Endothelial cell of umbilical vein (primary cell): ENCODE data around the gene STRN3. TPM values are rescaled to one million over a fixed set of nuclear protein-coding genes. Genes with fewer than 3 reads are reported as not detected.

Experiments
- BruUV-seq: library from RNA; stranded (reverse); fragments of 400-500 nt; replicated peaks from 2 replicates; lab custom pipeline; 2021; lab: Mats Ljungman, UMichigan
- CTCF ChIA-PET: fragments of 300-600, 350-600 bp; sonication (Branson Sonifier 250); formaldehyde crosslinking; loops from one replicate; lab custom pipeline; 2021; ENCODE audit warnings: antibody characterized with exemption, inconsistent platforms; lab: Charles Lee
- POLR2A ChIA-PET: fragments of 300-600, 350-600 bp; sonication (Branson Sonifier 250); formaldehyde crosslinking; loops from one replicate; lab custom pipeline; 2021; ENCODE audit warnings: antibody characterized with exemption, inconsistent platforms; lab: Charles Lee
- DNase-seq: peaks from one replicate; pipeline ENCODE4 v3.0.0-alpha.2; 2011; ENCODE audit warnings: low read depth, low spot score
- FAIRE-seq: peaks from 2 replicates; lab custom pipeline; 2011; peaks lifted over from hg19 to GRCh38; lab: Jason Lieb, UNC
- H2AFZ ChIP-seq: 2 replicates; pipeline ENCODE4 v1.6.0; 2012; ENCODE audit warnings: low read depth, low read length, control low read depth, inconsistent platforms
- H3K27ac ChIP-seq: 2 replicates; pipeline ENCODE4 v1.5.1; 2011; ENCODE audit warnings: low read depth, mild to moderate bottlenecking, control low read depth, low read length, moderate library complexity; ENCODE audit not compliant: insufficient read depth
- H3K27me3 ChIP-seq, 2 experiments: 2 replicates each; pipeline versions ENCODE4 v1.6.0 to v1.6.1; 2011; ENCODE audit warnings: low read length in 2 of 2, mixed read lengths in 1 of 2; ENCODE audit not compliant: control insufficient read depth in 2 of 2, insufficient read depth in 2 of 2
- H3K36me3 ChIP-seq, 2 experiments: 2 replicates in 1 of 2; 3 replicates in 1 of 2; pipeline ENCODE4 v1.5.1; 2011; ENCODE audit warnings: low read length in 2 of 2, mild to moderate bottlenecking in 1 of 2, moderate library complexity in 1 of 2; ENCODE audit not compliant: control insufficient read depth in 2 of 2, insufficient read depth in 2 of 2; ENCODE audit errors: extremely low read depth in 1 of 2
- H3K4me1 ChIP-seq: 3 replicates; pipeline ENCODE4 v1.5.1; 2011; ENCODE audit warnings: mild to moderate bottlenecking, low read length; ENCODE audit not compliant: control insufficient read depth, insufficient read depth; ENCODE audit errors: extremely low read depth
- H3K4me2 ChIP-seq: 2 replicates; pipeline ENCODE4 v1.6.1; 2011; ENCODE audit warnings: low read length, control low read depth, mixed read lengths; ENCODE audit not compliant: insufficient read depth
- H3K4me3 ChIP-seq, 3 experiments: fragments of 200-600 bp in 1 of 3; sonication (generic), shearing (Covaris generic) in 1 of 3; replicated peaks in 1 of 3; 2 replicates each; pipeline ENCODE4 v1.5.1; 2011 to 2016; ENCODE audit warnings: control low read depth in 3 of 3, low read length in 3 of 3, mild to moderate bottlenecking in 2 of 3, inconsistent platforms in 1 of 3, low read depth in 1 of 3, moderate library complexity in 1 of 3; ENCODE audit not compliant: insufficient read depth in 1 of 3
- H3K79me2 ChIP-seq: 2 replicates; pipeline ENCODE4 v1.6.0; 2012; ENCODE audit warnings: low read length, inconsistent platforms; ENCODE audit not compliant: control insufficient read depth, insufficient read depth
- H3K9ac ChIP-seq: replicated peaks from 2 replicates; pipeline ENCODE3; 2011; ENCODE audit warnings: low read length, control low read depth; ENCODE audit not compliant: insufficient read depth; ENCODE audit errors: extremely low read depth
- H3K9me1 ChIP-seq: replicated peaks from 3 replicates; pipeline ENCODE4 v1.6.0; 2011; ENCODE audit warnings: mild to moderate bottlenecking, low read length; ENCODE audit not compliant: control insufficient read depth, insufficient read depth; ENCODE audit errors: extremely low read depth
- H3K9me3 ChIP-seq: replicated peaks from 2 replicates; pipeline ENCODE4 v1.5.1; 2012; ENCODE audit warnings: low read length, inconsistent platforms; ENCODE audit not compliant: control insufficient read depth, insufficient read depth
- H4K20me1 ChIP-seq: replicated peaks from 2 replicates; pipeline ENCODE3; 2011; ENCODE audit warnings: mild to moderate bottlenecking, low read length; ENCODE audit not compliant: control insufficient read depth, insufficient read depth; ENCODE audit errors: extremely low read depth
- CTCF ChIP-seq, 2 donors: IDR thresholded peaks; 1 replicate in 1 of 2; 2 replicates in 1 of 2; pipeline ENCODE4 v1.5.1; 2011; ENCODE audit warnings: low read length in 2 of 2, mild to moderate bottlenecking in 2 of 2, moderate library complexity in 2 of 2, control low read depth in 1 of 2, inconsistent platforms in 1 of 2, low read depth in 1 of 2; ENCODE audit not compliant: insufficient read depth in 1 of 2; ENCODE audit errors: extremely low read depth in 1 of 2
- EZH2 ChIP-seq: IDR thresholded peaks from 2 replicates; pipeline ENCODE4 v1.6.1; 2012; ENCODE audit warnings: borderline replicate concordance, low read depth, mild to moderate bottlenecking, moderate library complexity, low read length, inconsistent platforms; ENCODE audit not compliant: severe bottlenecking
- FOS ChIP-seq: IDR thresholded peaks from 2 replicates; pipeline ENCODE4 v1.6.1; 2011; ENCODE audit warnings: mild to moderate bottlenecking, low read length, moderate library complexity, borderline replicate concordance; ENCODE audit not compliant: insufficient read depth
- GATA2 ChIP-seq: IDR thresholded peaks from 2 replicates; pipeline ENCODE4 v1.7.0; 2011; ENCODE audit warnings: low read depth, mild to moderate bottlenecking, moderate library complexity, mixed read lengths, low read length; ENCODE audit not compliant: insufficient read length, insufficient read depth
- JUN ChIP-seq: IDR thresholded peaks from 2 replicates; pipeline ENCODE4 v1.6.1; 2011; ENCODE audit warnings: borderline replicate concordance, low read depth; ENCODE audit not compliant: insufficient read length, insufficient read depth
- MAX ChIP-seq: IDR thresholded peaks from 2 replicates; pipeline ENCODE4 v1.6.1; 2011; ENCODE audit not compliant: insufficient read depth, insufficient read length
- MYC ChIP-seq: IDR thresholded peaks from one replicate; pipeline ENCODE4 v1.6.1; 2011; ENCODE audit warnings: mild to moderate bottlenecking, low read depth, low read length
- POLR2A ChIP-seq: IDR thresholded peaks from 2 replicates; pipeline ENCODE4 v1.6.1; 2012; ENCODE audit warnings: low read depth, mild to moderate bottlenecking, control low read depth, low read length
- POLR2AphosphoS5 ChIP-seq: IDR thresholded peaks from 2 replicates; pipeline ENCODE4 v1.6.1; 2012; ENCODE audit warnings: low read depth, mild to moderate bottlenecking, control low read depth, low read length, moderate library complexity; ENCODE audit not compliant: insufficient read depth
- dilution Hi-C: fragments of 300-500 bp; cut with MboI; formaldehyde crosslinking; loops from one replicate; pipeline ENCODE4 v1.15.0; 2019; ENCODE audit warnings: low sequenced_read_pairs; ENCODE audit not compliant: extremely low pct_ligation_motif_present
- intact Hi-C: fragments of 100-400 bp; cut with micrococcal nuclease; formaldehyde crosslinking; loops from one replicate; pipeline ENCODE4 v1.10.0; 2022
- polyA plus RNA-seq, 4 experiments: library from polyadenylated mRNA; depleted of rRNA in 3 of 4; stranded (reverse) in 3 of 4; unstranded in 1 of 4; fragments of >200 nt; gene quantifications; 2 replicates each; pipeline versions ENCODE4 v1.2.1 to v1.2.3, GENCODE V29; 2011 to 2012; ENCODE audit warnings: missing spikeins in 1 of 4
- total RNA-seq: library from RNA; stranded (reverse); gene quantifications from 2 replicates; pipeline ENCODE4 v1.2.3, GENCODE V29; 2021

The STRN3 gene
- total and polyA plus RNA-seq, 2 donors (not counting 3 experiments of a cell fraction or from before 2014, with no cell fraction given): 8.4 to 35.1 TPM

- Histone ChIP-seq H3K27me3 (no peaks in the 10 kb centered on the region), H3K4me2 (no peak overlapping the region), H4K20me1 (no peaks in the 10 kb centered on the region), H3K79me2 (no peaks in the 10 kb centered on the region), H3K4me3 (no peak overlapping the region), H3K9ac (no peak overlapping the region), H2AFZ (no peak overlapping the region), H3K9me1 (no peaks in the 10 kb centered on the region), H3K27ac (no peak overlapping the region), H3K9me3 (no peaks in the 10 kb centered on the region), H3K36me3 (peaks cover 6 to 7% of the 10 kb centered on the region in 2 experiments), H3K4me1 (no peaks in the 10 kb centered on the region)
- ChIA-PET CTCF (no interaction called here), POLR2A (no interaction called here)
- dilution Hi-C loops: no loop called here
- intact Hi-C loops: loop anchor here (2.0 kb wide), 1 partner anchor 45 kb away; no protein-coding TSS in a partner anchor
- TF ChIP-seq CTCF (IDR thresholded peaks at IDR 0.05; ENCODE audit: extremely low read depth in 1 of 2, insufficient read depth in 1 of 2, low read depth in 1 of 2, low read length in 2 of 2): no peak
- TF ChIP-seq MAX: no peak
- no peak for TF ChIP-seq EZH2
- TF ChIP-seq GATA2: no peak
- TF ChIP-seq MYC: no peak
- TF ChIP-seq POLR2A: no peak
- no peak for TF ChIP-seq POLR2AphosphoS5
- TF ChIP-seq FOS: no peak
- TF ChIP-seq JUN: no peak
- DNase-seq (peak; percentile 37), FAIRE-seq (no peak)
- BruUV-seq: no TSS peak
Observed at GRCh38 chr14:30949651-30950050, 76.5 kb downstream of the STRN3 start.
